Hematopoietic multipotent progenitor cell treated with erythropoietin and hydrocortisone succinate and interleukin-3 and kit ligand, for 17 days (in vitro differentiated cells): ENCODE results near the gene DIAPH2.
"Not testable (repeated sequence)": the region's sequence is repeated elsewhere in the genome, so short reads cannot be mapped to it uniquely, and the experiment has no call there.

Experiments
- DNase-seq: peaks from one replicate; pipeline ENCODE4 v3.0.0-alpha.2; 2015; ENCODE audit warnings: low spot score

Gene DIAPH2

GRCh38 chrX:96719161-96719875, 34.7 kb downstream of the DIAPH2 start:
- DNase-seq, result no peak

- no peak for DNase-seq
Observed at GRCh38 chrX:96721354-96721753, 36.7 kb downstream of the DIAPH2 start.

- no peak for DNase-seq
Observed at GRCh38 chrX:96722781-96723180, 38.1 kb downstream of the DIAPH2 start.

- DNase-seq, result no peak
Observed at GRCh38 chrX:96729053-96729452, 44.4 kb downstream of the DIAPH2 start.

- no peak for DNase-seq
Observed at GRCh38 chrX:96729868-96730643, 45.4 kb downstream of the DIAPH2 start.

GRCh38 chrX:96731000-96731399, 46.4 kb downstream of the DIAPH2 start:
- DNase-seq, result not testable (repeated sequence)

GRCh38 chrX:96743367-96744073, 58.9 kb downstream of the DIAPH2 start:
- no peak for DNase-seq

- no peak for DNase-seq
Observed at GRCh38 chrX:96752781-96753180, 68.1 kb downstream of the DIAPH2 start.

- no peak for DNase-seq
Observed at GRCh38 chrX:96753230-96753629, 68.6 kb downstream of the DIAPH2 start.

- no peak for DNase-seq
Observed at GRCh38 chrX:96756491-96756890, 71.8 kb downstream of the DIAPH2 start.

- DNase-seq, result no peak
Observed at GRCh38 chrX:96761566-96761965, 76.9 kb downstream of the DIAPH2 start.

GRCh38 chrX:96763608-96764007, 79.0 kb downstream of the DIAPH2 start:
- DNase-seq, result no peak

- no peak for DNase-seq
Observed at GRCh38 chrX:96764864-96765263, 80.2 kb downstream of the DIAPH2 start.

GRCh38 chrX:96770315-96770714, 85.7 kb downstream of the DIAPH2 start:
- DNase-seq, result no peak

- DNase-seq, result no peak
Observed at GRCh38 chrX:96771486-96771885, 86.8 kb downstream of the DIAPH2 start.

- no peak for DNase-seq
Observed at GRCh38 chrX:96774116-96774515, 89.5 kb downstream of the DIAPH2 start.

- no peak for DNase-seq
Observed at GRCh38 chrX:96776966-96777365, 92.3 kb downstream of the DIAPH2 start.

- DNase-seq, result no peak
Observed at GRCh38 chrX:96791559-96791958, 106.9 kb downstream of the DIAPH2 start.

- no peak for DNase-seq
Observed at GRCh38 chrX:96792047-96792446, 107.4 kb downstream of the DIAPH2 start.

GRCh38 chrX:96798982-96799381, 114.3 kb downstream of the DIAPH2 start:
- no peak for DNase-seq

GRCh38 chrX:96807318-96807717, 122.7 kb downstream of the DIAPH2 start:
- no peak for DNase-seq

- DNase-seq, result no peak
Observed at GRCh38 chrX:96820935-96821334, 136.3 kb downstream of the DIAPH2 start.

- DNase-seq, result no peak
Observed at GRCh38 chrX:96824166-96824565, 139.5 kb downstream of the DIAPH2 start.
